ENCODE results near the gene NPDC1.

DNA sequence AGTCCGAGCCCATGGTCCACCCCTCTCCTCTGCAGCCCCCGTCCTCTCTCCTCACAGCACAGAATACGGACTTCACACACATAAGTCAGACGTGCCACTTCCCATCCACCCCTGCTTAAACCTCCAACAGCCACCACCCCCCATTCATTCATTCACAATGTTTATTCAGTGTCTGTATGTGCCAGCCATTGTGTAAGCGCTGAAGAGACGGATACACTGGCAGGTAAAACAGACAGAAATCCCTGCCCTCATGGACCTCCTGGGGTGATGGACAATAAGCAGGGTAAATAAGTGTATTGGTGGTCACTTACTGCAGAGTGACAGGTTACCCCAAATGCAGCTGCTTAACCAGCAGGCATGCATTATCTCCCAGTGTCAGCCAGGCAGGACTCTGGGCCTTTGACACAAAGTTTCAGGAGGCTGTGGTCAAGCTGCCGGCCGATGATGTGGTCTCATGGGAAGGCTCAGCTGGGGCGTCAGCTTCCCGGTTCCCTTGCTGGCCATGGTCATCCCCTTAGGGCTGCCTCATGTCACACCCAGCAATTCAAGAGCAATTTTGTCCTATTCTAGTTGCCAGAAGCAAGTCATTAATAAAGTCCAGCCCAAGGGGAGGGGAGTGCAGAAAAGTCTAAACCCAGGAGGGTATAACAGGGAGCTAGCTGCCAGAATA, 55.6 kb downstream of the NPDC1 start:
- TF ChIP-seq, protein P1, sequence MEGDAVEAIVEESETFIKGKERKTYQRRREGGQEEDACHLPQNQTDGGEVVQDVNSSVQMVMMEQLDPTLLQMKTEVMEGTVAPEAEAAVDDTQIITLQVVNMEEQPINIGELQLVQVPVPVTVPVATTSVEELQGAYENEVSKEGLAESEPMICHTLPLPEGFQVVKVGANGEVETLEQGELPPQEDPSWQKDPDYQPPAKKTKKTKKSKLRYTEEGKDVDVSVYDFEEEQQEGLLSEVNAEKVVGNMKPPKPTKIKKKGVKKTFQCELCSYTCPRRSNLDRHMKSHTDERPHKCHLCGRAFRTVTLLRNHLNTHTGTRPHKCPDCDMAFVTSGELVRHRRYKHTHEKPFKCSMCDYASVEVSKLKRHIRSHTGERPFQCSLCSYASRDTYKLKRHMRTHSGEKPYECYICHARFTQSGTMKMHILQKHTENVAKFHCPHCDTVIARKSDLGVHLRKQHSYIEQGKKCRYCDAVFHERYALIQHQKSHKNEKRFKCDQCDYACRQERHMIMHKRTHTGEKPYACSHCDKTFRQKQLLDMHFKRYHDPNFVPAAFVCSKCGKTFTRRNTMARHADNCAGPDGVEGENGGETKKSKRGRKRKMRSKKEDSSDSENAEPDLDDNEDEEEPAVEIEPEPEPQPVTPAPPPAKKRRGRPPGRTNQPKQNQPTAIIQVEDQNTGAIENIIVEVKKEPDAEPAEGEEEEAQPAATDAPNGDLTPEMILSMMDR (conservative IDR thresholded peaks at IDR 0.05): no peak
- no peak for TF ChIP-seq EZH2 (IDR thresholded peaks at IDR 0.05; ENCODE audit: low read depth)
